GM12873 (cell line): ENCODE results near the gene NEU4.
A peak's percentile ranks its signal among the peaks of the same experiment; 100 is the strongest.

ENCODE experiments used
- TF ChIP-seq, protein P1 (sequence below): IDR thresholded peaks from 2 replicates; pipeline ENCODE4 v1.5.1; 2012; ENCODE audit warnings: low read depth, mild to moderate bottlenecking, moderate library complexity, low read length, control low read depth; ENCODE audit not compliant: insufficient read depth; ENCODE audit errors: missing control alignments

NEU4 gene

DNA sequence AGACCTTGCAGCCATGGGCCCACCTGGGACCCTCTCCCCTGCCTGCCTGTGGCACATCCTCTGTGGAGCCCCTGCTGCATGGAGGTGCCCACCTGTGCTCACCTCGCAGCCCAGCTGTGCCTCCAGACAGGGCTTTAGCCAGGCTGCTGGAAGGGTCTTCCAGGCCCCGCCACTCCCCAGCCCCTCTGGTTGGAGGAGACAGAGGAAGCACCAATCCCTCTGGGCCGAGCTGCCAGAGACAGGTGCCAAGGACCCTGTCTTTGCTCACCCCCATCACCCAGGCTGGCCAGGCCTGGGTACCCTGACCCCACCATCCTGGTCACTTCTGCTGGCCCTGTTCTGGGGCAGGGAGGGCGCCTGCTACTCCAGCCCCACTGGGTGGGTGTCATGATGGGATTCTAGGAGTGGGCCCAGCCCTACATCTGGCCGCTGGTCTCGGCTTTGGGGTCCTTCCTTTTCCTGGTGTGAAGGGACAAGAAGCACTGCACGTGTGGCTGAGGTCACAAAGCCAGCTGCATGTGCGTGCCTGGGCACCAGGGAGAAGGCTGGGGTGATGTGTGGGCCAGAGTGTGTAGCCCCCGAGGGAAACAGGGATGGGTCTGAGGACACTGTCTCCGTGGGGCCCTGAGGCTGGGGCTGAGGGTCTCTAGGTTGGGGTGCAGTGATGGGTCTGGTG lies 9.3 kb upstream of the NEU4 start:
- TF ChIP-seq, protein P1, sequence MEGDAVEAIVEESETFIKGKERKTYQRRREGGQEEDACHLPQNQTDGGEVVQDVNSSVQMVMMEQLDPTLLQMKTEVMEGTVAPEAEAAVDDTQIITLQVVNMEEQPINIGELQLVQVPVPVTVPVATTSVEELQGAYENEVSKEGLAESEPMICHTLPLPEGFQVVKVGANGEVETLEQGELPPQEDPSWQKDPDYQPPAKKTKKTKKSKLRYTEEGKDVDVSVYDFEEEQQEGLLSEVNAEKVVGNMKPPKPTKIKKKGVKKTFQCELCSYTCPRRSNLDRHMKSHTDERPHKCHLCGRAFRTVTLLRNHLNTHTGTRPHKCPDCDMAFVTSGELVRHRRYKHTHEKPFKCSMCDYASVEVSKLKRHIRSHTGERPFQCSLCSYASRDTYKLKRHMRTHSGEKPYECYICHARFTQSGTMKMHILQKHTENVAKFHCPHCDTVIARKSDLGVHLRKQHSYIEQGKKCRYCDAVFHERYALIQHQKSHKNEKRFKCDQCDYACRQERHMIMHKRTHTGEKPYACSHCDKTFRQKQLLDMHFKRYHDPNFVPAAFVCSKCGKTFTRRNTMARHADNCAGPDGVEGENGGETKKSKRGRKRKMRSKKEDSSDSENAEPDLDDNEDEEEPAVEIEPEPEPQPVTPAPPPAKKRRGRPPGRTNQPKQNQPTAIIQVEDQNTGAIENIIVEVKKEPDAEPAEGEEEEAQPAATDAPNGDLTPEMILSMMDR: no peak

DNA sequence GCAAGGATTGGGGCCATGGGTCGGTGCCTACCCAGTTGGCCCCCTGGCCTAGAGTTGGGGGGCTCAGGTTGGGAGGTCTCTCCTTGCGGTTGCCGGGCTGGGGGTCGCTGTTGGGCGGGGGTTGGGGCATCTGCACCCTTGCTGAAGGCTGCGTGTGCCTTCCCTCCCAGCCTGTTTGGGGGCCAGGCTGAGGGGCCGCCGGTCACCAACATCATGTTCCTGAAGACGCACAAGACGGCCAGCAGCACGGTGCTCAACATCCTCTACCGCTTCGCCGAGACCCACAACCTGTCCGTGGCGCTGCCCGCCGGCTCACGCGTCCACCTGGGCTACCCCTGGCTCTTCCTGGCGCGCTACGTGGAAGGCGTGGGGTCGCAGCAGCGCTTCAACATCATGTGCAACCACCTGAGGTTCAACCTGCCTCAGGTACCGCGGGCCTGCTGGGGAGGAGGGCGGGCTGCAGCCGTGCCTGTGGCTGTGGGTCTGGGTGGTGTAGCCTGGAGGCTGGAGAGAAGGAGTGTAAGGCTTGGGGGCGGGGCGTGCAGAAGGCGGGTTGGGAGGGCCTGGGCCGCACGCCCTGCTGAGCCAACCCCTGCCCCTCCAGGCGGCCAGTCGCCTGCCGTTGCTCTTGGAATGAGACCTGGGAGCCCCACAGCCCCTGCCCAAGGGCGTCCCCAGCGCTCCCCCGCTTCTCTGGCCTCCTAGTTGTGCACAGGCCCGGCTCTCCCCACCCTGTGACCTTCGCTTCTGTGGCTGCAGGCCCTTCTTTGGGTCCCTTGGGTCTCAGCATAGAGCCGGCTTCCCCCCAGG lies 7.2 kb upstream of the NEU4 start:
- TF ChIP-seq, protein P1: no peak

DNA sequence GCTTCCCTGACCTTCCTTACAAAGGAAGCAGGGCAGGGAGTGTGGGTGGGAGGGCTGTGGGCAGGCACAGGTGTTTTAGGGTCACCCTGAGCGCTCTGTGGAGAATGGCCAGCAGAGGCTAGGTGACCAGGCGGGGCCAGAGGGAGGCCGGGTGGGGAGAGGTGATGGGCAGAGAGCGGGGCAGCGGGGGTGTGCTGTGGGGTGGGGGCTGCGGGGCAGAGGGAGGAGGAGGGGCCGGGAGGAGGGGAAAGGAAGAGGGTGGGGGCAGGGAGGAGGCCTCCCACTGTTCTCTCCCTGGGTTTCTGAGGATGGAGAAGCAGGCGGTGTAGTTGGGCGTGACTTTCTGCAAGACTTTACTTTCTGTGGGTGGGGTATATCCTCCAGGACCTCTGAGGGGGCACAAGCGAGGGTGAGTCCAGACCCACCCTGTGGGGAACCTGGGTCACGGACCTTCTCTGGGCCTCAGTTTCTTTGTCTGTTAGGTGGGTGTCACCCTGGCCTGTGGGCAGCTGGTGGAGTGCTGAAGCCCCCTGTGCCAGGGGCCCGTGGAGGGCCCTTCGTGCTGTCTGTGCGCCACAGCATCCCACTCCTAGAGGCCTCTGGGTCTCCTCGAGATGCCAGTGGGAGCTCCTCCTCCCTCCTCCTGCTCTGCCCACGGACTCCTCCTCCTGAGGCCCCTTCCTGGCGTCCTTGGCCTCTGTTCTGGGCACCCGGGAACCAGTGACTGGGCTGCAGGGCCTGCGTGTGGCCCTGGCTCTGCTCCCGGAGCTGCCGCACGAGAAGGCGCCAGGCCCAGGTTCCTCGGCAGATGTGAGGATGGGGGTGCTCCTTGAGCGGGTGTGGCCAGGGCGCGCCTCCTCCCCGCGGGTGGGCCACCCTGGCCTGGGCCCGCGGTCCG lies 6.3 kb upstream of the NEU4 start:
- TF ChIP-seq, protein P1: no peak

DNA sequence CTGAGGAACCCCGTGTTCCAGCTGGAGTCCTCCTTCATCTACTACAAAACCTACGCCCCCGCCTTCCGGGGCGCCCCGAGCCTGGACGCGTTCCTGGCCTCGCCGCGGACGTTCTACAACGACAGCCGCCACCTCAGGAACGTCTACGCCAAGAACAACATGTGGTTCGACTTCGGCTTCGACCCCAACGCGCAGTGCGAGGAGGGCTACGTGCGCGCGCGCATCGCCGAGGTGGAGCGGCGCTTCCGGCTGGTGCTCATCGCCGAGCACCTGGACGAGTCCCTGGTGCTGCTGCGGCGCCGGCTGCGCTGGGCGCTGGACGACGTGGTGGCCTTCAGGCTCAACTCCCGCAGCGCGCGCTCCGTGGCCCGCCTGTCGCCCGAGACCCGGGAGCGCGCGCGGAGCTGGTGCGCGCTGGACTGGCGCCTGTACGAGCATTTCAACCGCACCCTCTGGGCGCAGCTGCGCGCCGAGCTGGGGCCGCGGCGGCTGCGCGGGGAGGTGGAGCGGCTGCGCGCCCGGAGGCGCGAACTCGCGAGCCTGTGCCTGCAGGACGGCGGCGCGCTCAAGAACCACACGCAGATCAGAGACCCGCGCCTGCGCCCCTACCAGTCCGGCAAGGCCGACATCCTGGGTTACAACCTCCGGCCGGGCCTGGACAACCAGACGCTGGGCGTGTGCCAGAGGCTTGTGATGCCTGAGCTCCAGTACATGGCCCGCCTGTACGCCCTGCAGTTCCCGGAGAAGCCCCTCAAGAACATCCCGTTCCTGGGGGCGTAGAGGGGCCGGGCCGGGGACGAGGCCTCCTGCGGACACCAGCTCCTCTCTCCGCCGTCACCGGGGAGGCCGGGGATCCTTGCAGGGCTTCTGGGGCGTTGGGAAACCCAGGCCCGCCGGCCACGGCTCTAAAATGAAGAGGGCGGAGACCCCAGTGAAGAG lies 5.3 kb upstream of the NEU4 start:
- TF ChIP-seq, protein P1: no peak

DNA sequence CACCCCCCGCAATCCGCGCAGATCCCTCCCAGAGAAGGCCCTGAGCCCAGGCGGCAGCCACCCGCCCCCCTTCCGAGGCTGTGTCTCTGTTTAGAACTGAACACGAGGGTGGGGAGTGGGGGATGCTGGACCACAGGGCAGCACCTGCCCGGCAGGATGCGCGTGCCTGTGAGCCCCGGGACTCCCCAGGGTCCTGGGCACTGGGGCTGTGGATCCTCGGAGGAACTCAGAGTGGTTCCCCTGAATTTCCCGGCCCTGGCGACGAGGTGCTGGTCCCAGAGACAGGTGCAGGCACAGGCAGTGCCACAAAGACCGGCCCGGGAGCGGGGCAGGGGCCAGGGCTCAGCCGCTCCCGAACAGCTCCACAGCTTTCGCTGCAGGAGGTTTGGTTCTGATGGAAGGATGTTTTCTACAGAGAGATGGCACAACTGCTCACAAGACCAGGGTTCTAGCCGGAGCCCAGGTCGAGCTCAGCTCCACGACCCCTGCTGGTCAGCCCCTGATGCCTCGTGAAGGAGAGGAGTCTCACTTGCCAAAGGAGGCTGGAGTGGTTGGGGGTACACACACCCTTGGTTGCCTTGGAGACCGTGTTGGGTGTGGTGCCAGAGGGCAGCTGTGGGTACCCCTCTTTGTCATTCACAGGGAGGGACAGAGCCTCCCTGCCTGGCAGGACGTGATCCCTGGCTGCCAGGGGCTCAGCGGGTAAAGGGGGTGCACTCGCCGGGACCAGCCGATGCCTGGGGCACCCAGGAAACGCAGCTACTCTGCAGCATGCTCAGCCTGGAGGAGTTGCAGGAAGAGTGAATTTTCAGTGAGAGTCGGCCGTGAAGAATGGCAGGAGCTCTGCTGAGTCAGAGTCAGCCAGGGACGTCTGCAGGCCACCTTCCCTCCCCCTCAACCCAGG lies 4.4 kb upstream of the NEU4 start:
- TF ChIP-seq, protein P1: peak; percentile 59
